Measurements from ENCODE around the gene RPL39L. TPM values are rescaled to one million over a fixed set of nuclear protein-coding genes. Genes with fewer than 3 reads are reported as not detected.

Gene RPL39L
- total RNA-seq, 1 donor from 2014 or later, result 8.9 TPM

- Mint-ChIP-seq H3K27ac (ENCODE audit: unreplicated experiment) (no peak overlapping the region), H3K36me3 (ENCODE audit: low read depth, unreplicated experiment) (peaks cover 4% of the 10 kb centered on the region), H3K9me3 (ENCODE audit: unreplicated experiment) (peaks cover 4% of the 10 kb centered on the region), H3K4me3 (ENCODE audit: unreplicated experiment) (no peak overlapping the region), H3K27me3 (ENCODE audit: unreplicated experiment) (peaks cover 3% of the 10 kb centered on the region), H3K4me1 (ENCODE audit: unreplicated experiment) (peaks cover 11% of the 10 kb centered on the region)
- no peak for DNase-seq (ENCODE audit: low spot score)
- no peak for TF ChIP-seq CTCF (IDR thresholded peaks at IDR 0.05; ENCODE audit: unreplicated experiment)
Observed at GRCh38 chr3:187161556-187161955, 22.3 kb upstream of the RPL39L start.

- H3K27ac Mint-ChIP-seq (ENCODE audit: unreplicated experiment), result no peak overlapping the region
- H3K4me1 Mint-ChIP-seq (ENCODE audit: unreplicated experiment), result no peaks in the 10 kb centered on the region
- no peaks in the 10 kb centered on the region for H3K27me3 Mint-ChIP-seq (ENCODE audit: unreplicated experiment)
- H3K4me3 Mint-ChIP-seq (ENCODE audit: unreplicated experiment), result no peak overlapping the region
- H3K9me3 Mint-ChIP-seq (ENCODE audit: unreplicated experiment), result peaks cover 4% of the 10 kb centered on the region
- H3K36me3 Mint-ChIP-seq (ENCODE audit: low read depth, unreplicated experiment), result peaks cover 8% of the 10 kb centered on the region
- DNase-seq (ENCODE audit: low spot score), result peak; percentile 18
- TF ChIP-seq CTCF (IDR thresholded peaks at IDR 0.05; ENCODE audit: unreplicated experiment), result no peak
Observed at GRCh38 chr3:187150599-187150998, 11.3 kb upstream of the RPL39L start.

- no peak for TF ChIP-seq CTCF (IDR thresholded peaks at IDR 0.05; ENCODE audit: unreplicated experiment)
- no peak overlapping the region for H3K27ac Mint-ChIP-seq (ENCODE audit: unreplicated experiment)
- no peak for DNase-seq (ENCODE audit: low spot score)
- H3K4me1 Mint-ChIP-seq (ENCODE audit: unreplicated experiment), result no peaks in the 10 kb centered on the region
- peaks cover 9% of the 10 kb centered on the region for H3K36me3 Mint-ChIP-seq (ENCODE audit: low read depth, unreplicated experiment)
- H3K27me3 Mint-ChIP-seq (ENCODE audit: unreplicated experiment), result no peaks in the 10 kb centered on the region
- H3K9me3 Mint-ChIP-seq (ENCODE audit: unreplicated experiment), result peaks cover 4% of the 10 kb centered on the region
- no peak overlapping the region for H3K4me3 Mint-ChIP-seq (ENCODE audit: unreplicated experiment)
Observed at GRCh38 chr3:187150186-187150585, 10.9 kb upstream of the RPL39L start.

- Mint-ChIP-seq H3K9me3 (ENCODE audit: unreplicated experiment) (peaks cover 12% of the 10 kb centered on the region), H3K4me3 (ENCODE audit: unreplicated experiment) (no peak overlapping the region), H3K36me3 (ENCODE audit: low read depth, unreplicated experiment) (peaks cover 17% of the 10 kb centered on the region), H3K27me3 (ENCODE audit: unreplicated experiment) (no peaks in the 10 kb centered on the region), H3K4me1 (ENCODE audit: unreplicated experiment) (no peaks in the 10 kb centered on the region), H3K27ac (ENCODE audit: unreplicated experiment) (no peak overlapping the region)
- TF ChIP-seq CTCF (IDR thresholded peaks at IDR 0.05; ENCODE audit: unreplicated experiment), result no peak
- no peak for DNase-seq (ENCODE audit: low spot score)
Observed at GRCh38 chr3:187146389-187146788, 7.1 kb upstream of the RPL39L start.

GRCh38 chr3:187145149-187145895 is 6.0 kb upstream of the RPL39L start:
- Mint-ChIP-seq H3K27ac (ENCODE audit: unreplicated experiment) (no peak overlapping the region), H3K27me3 (ENCODE audit: unreplicated experiment) (no peaks in the 10 kb centered on the region), H3K4me1 (ENCODE audit: unreplicated experiment) (no peaks in the 10 kb centered on the region), H3K36me3 (ENCODE audit: low read depth, unreplicated experiment) (peaks cover 17% of the 10 kb centered on the region), H3K9me3 (ENCODE audit: unreplicated experiment) (peaks cover 12% of the 10 kb centered on the region), H3K4me3 (ENCODE audit: unreplicated experiment) (no peak overlapping the region)
- no peak for DNase-seq (ENCODE audit: low spot score)
- no peak for TF ChIP-seq CTCF (IDR thresholded peaks at IDR 0.05; ENCODE audit: unreplicated experiment)
